Measurements from ENCODE around the gene TOM1L2.

TOM1L2 gene

GRCh38 chr17:17889922-17890321 lies 82.3 kb downstream of the TOM1L2 start:
- Histone ChIP-seq H4K20me1 (ENCODE audit: insufficient read depth, low read length) (no peaks in the 10 kb centered on the region), H3F3A (ENCODE audit: insufficient read depth, low read length) (peaks cover 13% of the 10 kb centered on the region), H3K27me3 (replicated peaks; ENCODE audit: insufficient read depth, low read length) (no peaks in the 10 kb centered on the region), H3K4me3 (ENCODE audit: low read length) (no peak overlapping the region), H3K9me3 (replicated peaks; ENCODE audit: insufficient read depth, low read length) (no peaks in the 10 kb centered on the region), H3K4me1 (ENCODE audit: low read length) (peaks cover 22% of the 10 kb centered on the region), H3K36me3 (replicated peaks; ENCODE audit: insufficient read depth, low read length) (no peaks in the 10 kb centered on the region), H3K4me2 (ENCODE audit: low read depth, low read length) (no peak overlapping the region), H3K9ac (ENCODE audit: low read length) (no peak overlapping the region), H3K79me2 (ENCODE audit: low read length) (no peaks in the 10 kb centered on the region), H3K27ac (ENCODE audit: low read length) (no peak overlapping the region), H3K9me2 (replicated peaks; ENCODE audit: insufficient read depth, low read length) (no peaks in the 10 kb centered on the region), H2AFZ (ENCODE audit: low read length) (no peak overlapping the region)
- DNase-seq: no peak
- TF ChIP-seq EZH2phosphoT487 (IDR thresholded peaks at IDR 0.05; ENCODE audit: low read length): no peak
- TF ChIP-seq EZH2 (optimal IDR thresholded peaks at IDR 0.05; ENCODE audit: low read depth, low read length): no peak
- TF ChIP-seq CTCF (IDR thresholded peaks at IDR 0.05; ENCODE audit: low read length): no peak

- no peak for DNase-seq
- Histone ChIP-seq H3K27me3 (replicated peaks; ENCODE audit: insufficient read depth, low read length) (no peaks in the 10 kb centered on the region), H2AFZ (ENCODE audit: low read length) (no peak overlapping the region), H3K9ac (ENCODE audit: low read length) (no peak overlapping the region), H3K9me2 (replicated peaks; ENCODE audit: insufficient read depth, low read length) (no peaks in the 10 kb centered on the region), H3K79me2 (ENCODE audit: low read length) (no peaks in the 10 kb centered on the region), H3K9me3 (replicated peaks; ENCODE audit: insufficient read depth, low read length) (no peaks in the 10 kb centered on the region), H3K27ac (ENCODE audit: low read length) (no peak overlapping the region), H3F3A (ENCODE audit: insufficient read depth, low read length) (peaks cover 13% of the 10 kb centered on the region), H3K36me3 (replicated peaks; ENCODE audit: insufficient read depth, low read length) (no peaks in the 10 kb centered on the region), H3K4me3 (ENCODE audit: low read length) (no peak overlapping the region), H3K4me2 (ENCODE audit: low read depth, low read length) (no peak overlapping the region), H4K20me1 (ENCODE audit: insufficient read depth, low read length) (no peaks in the 10 kb centered on the region), H3K4me1 (ENCODE audit: low read length) (peaks cover 22% of the 10 kb centered on the region)
- no peak for TF ChIP-seq CTCF (IDR thresholded peaks at IDR 0.05; ENCODE audit: low read length)
- no peak for TF ChIP-seq EZH2phosphoT487 (IDR thresholded peaks at IDR 0.05; ENCODE audit: low read length)
- TF ChIP-seq EZH2 (optimal IDR thresholded peaks at IDR 0.05; ENCODE audit: low read depth, low read length): no peak
Observed at GRCh38 chr17:17888821-17889220, 83.4 kb downstream of the TOM1L2 start.

GRCh38 chr17:17888371-17888770 lies 83.8 kb downstream of the TOM1L2 start:
- Histone ChIP-seq H3F3A (ENCODE audit: insufficient read depth, low read length) (peaks cover 13% of the 10 kb centered on the region), H4K20me1 (ENCODE audit: insufficient read depth, low read length) (no peaks in the 10 kb centered on the region), H3K4me3 (ENCODE audit: low read length) (no peak overlapping the region), H3K4me1 (ENCODE audit: low read length) (peaks cover 22% of the 10 kb centered on the region), H3K27ac (ENCODE audit: low read length) (no peak overlapping the region), H3K9ac (ENCODE audit: low read length) (no peak overlapping the region), H3K9me2 (replicated peaks; ENCODE audit: insufficient read depth, low read length) (no peaks in the 10 kb centered on the region), H2AFZ (ENCODE audit: low read length) (no peak overlapping the region), H3K4me2 (ENCODE audit: low read depth, low read length) (no peak overlapping the region), H3K9me3 (replicated peaks; ENCODE audit: insufficient read depth, low read length) (no peaks in the 10 kb centered on the region), H3K36me3 (replicated peaks; ENCODE audit: insufficient read depth, low read length) (no peaks in the 10 kb centered on the region), H3K79me2 (ENCODE audit: low read length) (no peaks in the 10 kb centered on the region), H3K27me3 (replicated peaks; ENCODE audit: insufficient read depth, low read length) (no peaks in the 10 kb centered on the region)
- TF ChIP-seq CTCF (IDR thresholded peaks at IDR 0.05; ENCODE audit: low read length): no peak
- no peak for TF ChIP-seq EZH2phosphoT487 (IDR thresholded peaks at IDR 0.05; ENCODE audit: low read length)
- TF ChIP-seq EZH2 (optimal IDR thresholded peaks at IDR 0.05; ENCODE audit: low read depth, low read length): no peak
- DNase-seq: no peak

Measured in MM.1S (cell line).